IMR-90 (cell line): ENCODE data around the gene GPATCH8. TPM values are rescaled to one million over a fixed set of nuclear protein-coding genes. Genes with fewer than 3 reads are reported as not detected.

Source experiments
- ATAC-seq: fragments of 200-7000 bp; cut with Tn5 transposase; 2 replicates; pipeline ENCODE4 v1.9.1; 2020; ENCODE audit warnings: low read depth, mild to moderate bottlenecking, moderate library complexity
- BruUV-seq: library from RNA; stranded (reverse); fragments of 400-500 nt; replicated peaks from 2 replicates; lab custom pipeline; 2021; lab: Mats Ljungman, UMichigan
- CTCF ChIA-PET: fragments of 300-600 bp; formaldehyde crosslinking; extraction: SDS; loops from one replicate; lab custom pipeline; 2021; ENCODE audit warnings: antibody characterized with exemption; lab: Yijun Ruan, JAX
- POLR2A ChIA-PET: fragments of 300-600 bp; sonication (Branson Sonifier 250); formaldehyde crosslinking; loops from one replicate; lab custom pipeline; 2022; ENCODE audit warnings: antibody characterized with exemption; ENCODE audit not compliant: unreplicated experiment; lab: Charles Lee
- DNase-seq: peaks from one replicate; pipeline ENCODE4 v3.0.0; 2013
- H2AFZ ChIP-seq: replicated peaks from 2 replicates; pipeline ENCODE3; 2013; ENCODE audit warnings: low read length, mild to moderate bottlenecking; ENCODE audit not compliant: poor library complexity
- H2AK5ac ChIP-seq: 2 replicates; pipeline ENCODE4 v1.6.1; 2013; ENCODE audit warnings: low read depth, low read length, inconsistent platforms
- H2AK9ac ChIP-seq: replicated peaks from 2 replicates; pipeline ENCODE3; 2013; ENCODE audit warnings: mild to moderate bottlenecking, low read depth, low read length, moderate library complexity; ENCODE audit not compliant: poor library complexity
- H2BK120ac ChIP-seq: 2 replicates; pipeline ENCODE4 v1.6.1; 2013; ENCODE audit warnings: low read depth, low read length, inconsistent platforms
- H2BK15ac ChIP-seq: 3 replicates; pipeline ENCODE4 v1.6.1; 2013; ENCODE audit warnings: low read depth, low read length, inconsistent platforms
- H2BK20ac ChIP-seq: 2 replicates; pipeline ENCODE4 v1.6.1; 2013; ENCODE audit warnings: low read depth, mild to moderate bottlenecking, inconsistent platforms, low read length, moderate library complexity
- H2BK5ac ChIP-seq: 2 replicates; pipeline ENCODE4 v1.6.1; 2013; ENCODE audit warnings: mild to moderate bottlenecking, low read depth, low read length, inconsistent platforms; ENCODE audit not compliant: poor library complexity, severe bottlenecking
- H3K14ac ChIP-seq: replicated peaks from 2 replicates; pipeline ENCODE4 v1.6.1; 2013; ENCODE audit warnings: low read depth, low read length, inconsistent platforms
- H3K18ac ChIP-seq: 2 replicates; pipeline ENCODE4 v1.6.1; 2013; ENCODE audit warnings: low read depth, low read length, control low read depth
- H3K23ac ChIP-seq: 2 replicates; pipeline ENCODE4 v1.6.1; 2013; ENCODE audit warnings: low read depth, low read length, inconsistent platforms
- H3K27ac ChIP-seq: 2 replicates; pipeline ENCODE4 v1.5.1; 2013; ENCODE audit warnings: mild to moderate bottlenecking, control low read depth, low read length; ENCODE audit not compliant: insufficient read depth
- H3K27me3 ChIP-seq: 2 replicates; pipeline ENCODE4 v1.6.1; 2013; ENCODE audit warnings: low read length; ENCODE audit not compliant: control insufficient read depth, insufficient read depth
- H3K36me3 ChIP-seq: 2 replicates; pipeline ENCODE4 v1.6.1; 2013; ENCODE audit warnings: low read length, mixed read lengths; ENCODE audit not compliant: control insufficient read depth, insufficient read depth
- H3K4ac ChIP-seq: 2 replicates; pipeline ENCODE4 v1.6.1; 2013; ENCODE audit warnings: low read depth, low read length, inconsistent platforms
- H3K4me1 ChIP-seq: 2 replicates; pipeline ENCODE4 v1.6.1; 2013; ENCODE audit warnings: low read length, mixed read lengths; ENCODE audit not compliant: control insufficient read depth, insufficient read depth
- H3K4me2 ChIP-seq: 2 replicates; pipeline ENCODE4 v1.6.1; 2013; ENCODE audit warnings: low read depth, mild to moderate bottlenecking, control low read depth, low read length, moderate library complexity
- H3K4me3 ChIP-seq: 2 replicates; pipeline ENCODE4 v1.5.1; 2013; ENCODE audit warnings: low read depth, mild to moderate bottlenecking, control low read depth, low read length, moderate library complexity; ENCODE audit not compliant: insufficient read depth
- H3K56ac ChIP-seq: 2 replicates; pipeline ENCODE4 v1.6.1; 2013; ENCODE audit warnings: low read length, inconsistent platforms; ENCODE audit not compliant: insufficient read depth; ENCODE audit errors: extremely low read depth
- H3K79me1 ChIP-seq, 2 experiments: 2 replicates each; pipeline ENCODE4 v1.6.1; 2013; ENCODE audit warnings: low read length in 2 of 2, inconsistent platforms in 1 of 2, low read depth in 1 of 2
- H3K9ac ChIP-seq: 2 replicates; pipeline ENCODE4 v1.6.1; 2013; ENCODE audit warnings: low read depth, low read length, control low read depth
- H3K9me1 ChIP-seq: 2 replicates; pipeline ENCODE4 v1.6.1; 2013; ENCODE audit warnings: low read length, inconsistent platforms; ENCODE audit not compliant: insufficient read depth
- H3K9me3 ChIP-seq: 2 replicates; pipeline ENCODE4 v1.6.1; 2013; ENCODE audit warnings: low read length; ENCODE audit not compliant: control insufficient read depth, insufficient read depth
- H4K20me1 ChIP-seq: 2 replicates; pipeline ENCODE4 v1.6.1; 2013; ENCODE audit warnings: low read length, inconsistent platforms; ENCODE audit not compliant: insufficient read depth
- H4K5ac ChIP-seq: 2 replicates; pipeline ENCODE4 v1.6.1; 2013; ENCODE audit warnings: mild to moderate bottlenecking, low read depth, low read length, control low read depth
- H4K8ac ChIP-seq, 2 experiments: 2 replicates each; pipeline ENCODE4 v1.6.1; 2013; ENCODE audit warnings: low read depth in 2 of 2, low read length in 2 of 2, control low read depth in 1 of 2, inconsistent platforms in 1 of 2
- H4K91ac ChIP-seq: 2 replicates; pipeline ENCODE4 v1.6.1; 2013; ENCODE audit warnings: low read depth, low read length, inconsistent platforms; ENCODE audit not compliant: insufficient read depth
- FOS ChIP-seq: fragments of 150-350 bp; IDR thresholded peaks from 2 replicates; pipeline ENCODE4 v1.6.1; 2016; ENCODE audit warnings: low read depth, low read length
- NFE2L2 ChIP-seq: fragments of 150-350 bp; IDR thresholded peaks from 2 replicates; pipeline ENCODE4 v1.6.1; 2016; ENCODE audit warnings: low read depth, mild to moderate bottlenecking, low read length
- RAD21 ChIP-seq: IDR thresholded peaks from 2 replicates; pipeline ENCODE4 v1.6.1; 2012; ENCODE audit warnings: low read length, improper control_type of control experiment
- USF2 ChIP-seq: fragments of 150-350 bp; IDR thresholded peaks from 2 replicates; pipeline ENCODE4 v1.6.1; 2017; ENCODE audit warnings: mild to moderate bottlenecking, antibody characterized with exemption, low read length, low read depth
- WGBS, 2 experiments: methylation state at CpG; one replicate each; pipeline versions ENCODE4 v1.1.5 to v1.1.7; 2013; ENCODE audit warnings: missing lambda C conversion rate in 2 of 2; ENCODE audit not compliant: insufficient read length in 1 of 2; ENCODE audit errors: extremely low coverage in 2 of 2; 5-methylcytosine and 5-hydroxymethylcytosine counted together
- dilution Hi-C: fragments of 300-500 bp; cut with HindIII; formaldehyde crosslinking; loops from one replicate; pipeline ENCODE4 v1.14.3; 2018; ENCODE audit warnings: low sequenced_read_pairs; ENCODE audit not compliant: unreplicated experiment
- in situ Hi-C: fragments of 300-500 bp; cut with MboI; formaldehyde crosslinking; loops from 3 replicates; pipeline ENCODE4 v1.14.3; 2019; ENCODE audit warnings: low sequenced_read_pairs, inconsistent platforms, mixed read lengths
- intact Hi-C: fragments of 100-400 bp; cut with micrococcal nuclease; formaldehyde crosslinking; loops from 2 replicates; pipeline ENCODE4 v1.10.0; 2022
- polyA plus RNA-seq, 3 experiments: library from polyadenylated mRNA; depleted of rRNA; stranded (reverse); fragments of >200 nt; gene quantifications; 2 replicates each; pipeline ENCODE4 v1.2.3, GENCODE V29; 2012; ENCODE audit warnings: low replicate concordance in 1 of 3
- total RNA-seq: library from RNA; depleted of rRNA; stranded (reverse); fragments of >200 nt; gene quantifications from 2 replicates; pipeline ENCODE4 v1.2.3, GENCODE V29; 2012

Gene GPATCH8
- total and polyA plus RNA-seq, 2 of the 4 experiments (the other 2 are of a cell fraction): 8.8 to 13.2 TPM

GRCh38 chr17:44546671-44547606 lies 43.7 kb upstream of the GPATCH8 start:
- H2BK5ac ChIP-seq: peak overlapping the region; percentile 98
- H2AK5ac ChIP-seq: peak overlapping the region; percentile 96
- WGBS, 2 experiments: no CpG with 5 or more reads among the region's 4 CpGs
- H3K23ac ChIP-seq: peak overlapping the region; percentile 99
- peak overlapping the region; percentile 98 for H4K5ac ChIP-seq
- peak overlapping the region; percentile 100 for H2BK20ac ChIP-seq
- H3K18ac ChIP-seq: peak overlapping the region; percentile 97
- no peaks in the 10 kb centered on the region for H3K9me3 ChIP-seq
- BruUV-seq: no TSS peak
- peak overlapping the region; percentile 99 for H3K4ac ChIP-seq
- ATAC-seq (peak; percentile 10), DNase-seq (peak; percentile 73)
- H3K27ac ChIP-seq: peak overlapping the region; percentile 93
- peak overlapping the region; percentile 98 for H4K91ac ChIP-seq
- no peaks in the 10 kb centered on the region for H3K27me3 ChIP-seq
- H3K56ac ChIP-seq: peak overlapping the region; percentile 97
- ChIA-PET CTCF (interaction anchor here (0.6 kb wide), 3 partner anchors 13 to 99 kb away, joined by 3 read pairs; no protein-coding TSS in a partner anchor), POLR2A (interaction anchor here (0.9 to 1.2 kb wide), 3 partner anchors 10 to 13 kb away, joined by 3 to 6 read pairs (median 5); partner anchors contain the start of gene FZD2)
- H3K9me1 ChIP-seq: peaks cover 43% of the 10 kb centered on the region
- peaks cover 0 to 44% of the 10 kb centered on the region in 2 experiments; a peak in 2 of 4 replicates for H3K79me1 ChIP-seq
- peak overlapping the region; percentile 99 for H2BK120ac ChIP-seq
- H2AFZ ChIP-seq: peak overlapping the region; percentile 65
- H3K9ac ChIP-seq: peak overlapping the region; percentile 67
- peak overlapping the region; percentile 100 for H2BK15ac ChIP-seq
- in situ Hi-C loops: no loop called here
- TF ChIP-seq FOS: peak; percentile 70
- TF ChIP-seq NFE2L2: peak; percentile 70; the same call in 1 of the 2 replicates
- TF ChIP-seq RAD21: no peak
- TF ChIP-seq USF2: peak; percentile 62
- no peaks in the 10 kb centered on the region for H3K36me3 ChIP-seq
- dilution Hi-C loops: no loop called here
- peak overlapping the region; percentile 98 for H2AK9ac ChIP-seq
- peak overlapping the region; percentile 73 to 98 for H4K8ac ChIP-seq
- H4K20me1 ChIP-seq: no peaks in the 10 kb centered on the region
- H3K4me1 ChIP-seq: peaks cover 50% of the 10 kb centered on the region
- no peak overlapping the region for H3K4me3 ChIP-seq
- peak overlapping the region; percentile 56 for H3K4me2 ChIP-seq
- intact Hi-C loops: loop anchor here (1.0 kb wide), 1 partner anchor 9 kb away; no protein-coding TSS in a partner anchor
- peak overlapping the region; percentile 99 for H3K14ac ChIP-seq
